HG03442 (cell line): ENCODE data around the gene MBOAT2.
"Not testable (repeated sequence)": the region's sequence is repeated elsewhere in the genome, so short reads cannot be mapped to it uniquely, and the experiment has no call there.

Source experiments
- ATAC-seq: cut with Tn5 transposase; IDR thresholded peaks from one replicate; pipeline ENCODE4 v1.9.1; 2021; ENCODE audit warnings: mild to moderate bottlenecking, moderate library complexity; ENCODE audit not compliant: unreplicated experiment

Gene MBOAT2

DNA sequence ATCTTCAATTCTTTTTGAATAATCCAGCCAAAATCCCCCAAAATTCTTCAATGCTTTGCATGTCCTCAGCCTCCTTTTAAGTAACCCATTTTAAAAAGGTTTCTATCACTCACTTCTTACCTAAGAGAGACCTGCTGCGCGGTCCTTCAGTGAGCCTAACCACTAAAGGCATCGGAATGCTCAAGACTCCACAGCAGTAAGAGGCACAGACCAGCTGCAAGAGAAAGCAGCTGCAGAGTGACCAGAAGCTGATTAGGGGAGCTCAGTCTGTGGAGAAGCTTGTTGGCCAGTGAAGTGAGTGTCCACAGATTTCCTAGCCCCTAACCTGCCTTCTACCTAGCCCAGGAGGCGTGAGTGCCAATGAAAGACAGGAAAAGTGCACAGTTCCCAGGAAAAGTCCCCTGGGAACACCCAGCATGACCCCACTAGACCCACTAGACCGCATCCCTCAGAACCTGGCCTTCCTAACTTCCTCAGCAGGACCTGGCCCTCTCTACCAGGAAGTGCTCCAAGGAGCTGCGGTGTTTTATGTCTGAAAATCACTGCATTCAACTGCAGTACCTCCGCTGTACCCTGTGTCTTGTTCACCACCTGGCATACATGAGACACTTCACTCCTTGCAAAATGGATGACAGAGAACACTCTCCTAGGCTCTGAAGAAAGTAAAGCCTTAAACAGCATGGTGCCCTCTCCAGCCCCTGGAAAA is 10.1 kb downstream of the MBOAT2 start:
- no peak for ATAC-seq

- ATAC-seq = no peak
Measured at GRCh38 chr2:8992643-8993042, 10.8 kb downstream of the MBOAT2 start.

- ATAC-seq = no peak
Measured at GRCh38 chr2:8989536-8990079, 13.9 kb downstream of the MBOAT2 start.

DNA sequence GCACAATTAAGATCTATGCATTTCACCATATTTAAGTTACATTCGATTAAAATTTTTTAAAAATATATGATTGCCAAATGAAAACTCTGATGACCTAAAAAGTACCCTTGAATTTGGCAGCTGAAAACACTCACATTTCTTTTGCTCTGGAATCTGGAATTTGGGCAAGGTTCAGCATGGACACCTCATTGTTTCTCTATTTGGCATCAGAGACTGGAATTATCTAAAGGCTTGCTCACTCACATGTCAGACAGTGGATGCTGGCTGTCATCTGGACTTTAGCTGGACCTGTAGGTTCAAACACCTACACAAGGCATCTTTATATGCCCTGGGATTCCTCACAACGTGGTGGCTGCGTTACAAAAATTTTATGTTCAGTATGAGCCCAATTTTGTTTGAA is 16.1 kb downstream of the MBOAT2 start:
- no peak for ATAC-seq

GRCh38 chr2:8986327-8986976 is 17.0 kb downstream of the MBOAT2 start:
- ATAC-seq = no peak

DNA sequence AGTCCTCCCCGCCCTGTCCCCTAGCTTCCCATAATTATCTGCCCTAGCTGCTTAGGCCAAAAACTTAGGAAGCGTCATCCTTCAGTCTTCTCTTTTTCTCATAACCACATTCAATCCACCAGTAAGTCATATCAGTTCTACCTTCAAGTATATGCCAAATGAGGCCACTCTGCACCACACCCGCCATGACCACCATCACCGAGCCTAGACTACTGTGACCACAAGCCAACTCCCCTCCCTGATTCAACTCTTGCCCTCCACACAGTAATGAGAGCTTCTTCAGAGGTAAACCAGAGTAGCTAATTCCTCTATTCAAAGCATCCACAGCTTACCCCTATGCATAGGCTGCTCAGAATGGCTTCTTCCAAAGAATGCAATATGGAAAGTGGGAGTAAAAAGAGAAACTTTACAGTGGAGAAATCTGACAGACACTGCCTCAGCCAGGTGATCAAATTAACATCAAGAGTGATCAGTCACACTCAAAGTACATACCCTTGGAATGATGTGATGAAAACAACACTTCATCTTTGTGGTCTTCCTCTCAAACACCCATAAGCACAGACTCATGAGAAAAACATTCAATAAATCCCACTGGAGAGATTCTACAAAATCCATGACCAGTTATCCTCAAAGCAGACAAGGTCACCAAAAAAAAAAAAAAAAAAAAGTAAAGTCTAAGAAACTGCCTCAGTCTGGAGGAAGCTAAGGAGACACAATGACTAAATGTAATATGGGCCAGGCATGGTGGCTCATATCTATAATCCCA is 17.7 kb downstream of the MBOAT2 start:
- no peak for ATAC-seq

DNA sequence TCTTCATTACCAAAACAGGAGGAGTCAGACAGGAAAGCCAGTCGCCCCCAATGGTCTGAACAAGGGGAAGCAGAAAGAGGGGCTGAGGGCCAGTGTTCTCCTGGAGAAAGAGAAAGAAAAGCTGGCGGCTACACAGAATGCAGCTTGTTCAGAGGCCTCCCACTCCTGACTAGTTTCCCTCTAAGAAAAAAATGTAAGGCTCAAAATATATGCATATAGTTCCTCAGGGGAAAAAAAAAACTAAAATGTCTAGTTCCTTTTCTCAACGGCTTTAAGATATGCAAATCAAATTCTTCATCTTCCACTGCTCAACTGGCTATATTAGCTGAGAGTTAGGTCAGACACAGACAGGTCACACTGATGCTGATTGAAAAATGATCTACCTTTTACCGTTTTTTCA is 18.6 kb downstream of the MBOAT2 start:
- no peak for ATAC-seq

DNA sequence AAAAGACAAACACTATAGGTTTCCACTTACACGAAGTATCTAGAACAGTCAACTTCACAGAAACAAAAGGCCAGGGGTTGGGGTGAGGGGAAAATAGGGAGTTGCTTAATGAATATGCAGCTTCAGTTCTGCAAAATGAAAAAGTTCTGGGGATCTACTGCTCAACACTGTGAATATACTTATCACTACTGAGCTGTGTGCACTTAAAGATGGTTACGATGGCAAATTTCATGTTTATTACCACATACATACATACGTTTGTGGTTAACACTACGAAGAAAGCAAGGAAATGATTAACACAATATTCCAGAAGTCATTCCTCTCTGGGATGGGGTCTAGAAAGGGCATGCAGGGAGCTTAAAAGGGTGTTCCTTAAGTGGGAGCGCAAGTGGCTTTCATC is 19.3 kb downstream of the MBOAT2 start:
- no peak for ATAC-seq

DNA sequence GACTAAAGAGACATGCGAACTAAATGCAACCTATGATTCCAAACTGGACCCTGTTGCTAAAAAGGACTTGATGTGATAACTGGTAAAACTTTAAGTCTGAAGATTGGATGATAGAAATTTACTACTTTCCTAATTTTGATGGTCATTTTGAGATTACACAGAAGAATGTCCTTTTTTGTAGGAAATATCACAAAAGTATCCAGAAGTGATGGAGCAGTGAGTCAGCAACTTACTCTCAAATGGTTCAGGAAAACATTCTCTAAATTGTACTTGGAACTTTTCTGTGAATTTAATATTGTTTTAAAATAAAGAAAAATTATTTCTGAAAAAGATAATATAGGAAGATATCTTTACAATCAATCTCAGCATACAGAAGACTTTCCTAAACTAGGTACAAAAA is 19.9 kb downstream of the MBOAT2 start:
- no peak for ATAC-seq

GRCh38 chr2:8981876-8982275 is 21.6 kb downstream of the MBOAT2 start:
- no peak for ATAC-seq

DNA sequence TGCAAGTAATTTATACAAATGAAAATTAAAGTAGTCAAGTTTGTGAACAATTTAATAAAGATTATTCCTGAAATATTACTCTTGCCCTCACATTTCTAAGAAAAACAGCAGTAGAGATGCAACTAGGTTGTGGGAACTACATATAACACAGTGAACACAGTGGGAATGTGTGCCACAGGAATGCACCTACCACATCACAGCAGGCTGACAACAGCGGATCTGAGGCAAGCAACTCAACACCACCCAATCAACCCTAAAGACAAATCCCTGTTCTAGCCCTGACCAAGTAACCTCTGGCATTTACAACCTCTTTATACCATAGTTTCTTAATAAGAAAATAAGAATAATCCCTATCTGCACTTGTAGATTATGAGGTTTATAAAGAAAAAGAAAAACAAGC is 23.4 kb downstream of the MBOAT2 start:
- ATAC-seq = no peak

DNA sequence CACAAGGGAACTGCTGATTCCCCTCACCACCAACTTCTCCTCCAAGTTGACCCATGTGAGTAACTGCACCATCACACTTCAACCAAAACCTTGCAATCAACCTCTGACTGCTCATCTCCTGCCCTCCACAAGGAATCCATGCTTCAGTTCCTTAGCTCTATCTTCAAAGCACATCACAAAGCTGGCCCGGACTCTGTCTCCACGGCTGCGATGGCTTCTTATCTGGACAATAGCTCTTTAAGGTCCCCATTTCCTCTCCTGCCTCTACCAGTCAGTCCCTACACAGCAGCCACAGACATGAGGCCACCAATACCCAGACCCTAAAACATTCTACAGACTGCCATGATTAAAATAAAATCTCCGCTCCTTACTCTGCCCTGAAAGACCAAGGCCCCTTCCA is 25.7 kb downstream of the MBOAT2 start:
- no peak for ATAC-seq

- no peak for ATAC-seq
Measured at GRCh38 chr2:8976442-8977259, 26.8 kb downstream of the MBOAT2 start.

- ATAC-seq = no peak
Measured at GRCh38 chr2:8974016-8974415, 29.5 kb downstream of the MBOAT2 start.

DNA sequence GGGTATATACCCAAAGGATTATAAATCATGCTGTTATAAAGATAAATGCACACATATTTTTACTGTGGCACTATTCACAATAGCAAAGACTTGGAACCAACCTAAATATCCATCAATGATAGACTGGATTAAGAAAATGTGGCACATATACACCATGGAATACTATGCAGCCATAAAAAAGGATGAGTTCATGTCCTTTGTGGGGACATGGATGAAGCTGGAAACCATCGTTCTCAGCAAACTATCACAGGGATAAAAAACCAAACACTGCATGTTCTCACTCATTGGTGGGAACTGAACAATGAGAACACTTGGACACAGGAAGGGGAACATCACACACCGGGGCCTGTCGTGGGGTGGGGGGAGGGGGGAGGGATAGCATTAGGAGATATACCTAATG is 30.5 kb downstream of the MBOAT2 start:
- not testable (repeated sequence) for ATAC-seq

- not testable (repeated sequence) for ATAC-seq
Measured at GRCh38 chr2:8972535-8972934, 30.9 kb downstream of the MBOAT2 start.

- not testable (repeated sequence) for ATAC-seq
Measured at GRCh38 chr2:8969348-8969747, 34.1 kb downstream of the MBOAT2 start.

GRCh38 chr2:8966123-8966908 is 37.2 kb downstream of the MBOAT2 start:
- no peak for ATAC-seq

GRCh38 chr2:8965216-8965969 is 38.1 kb downstream of the MBOAT2 start:
- no peak for ATAC-seq
